CD4-positive, alpha-beta T cell treated with Interleukin-17A for 4 hours (primary cell): ENCODE results near the gene TIAL1.

Source experiments
- DNase-seq: peaks from one replicate; pipeline ENCODE4 v3.0.0-alpha.2; 2020; ENCODE audit warnings: mixed read lengths

The TIAL1 gene

GRCh38 chr10:119526621-119527592, 69.9 kb downstream of the TIAL1 start:
- no peak for DNase-seq

- DNase-seq, result no peak
Measured at GRCh38 chr10:119526149-119526548, 70.6 kb downstream of the TIAL1 start.

GRCh38 chr10:119525116-119525515, 71.6 kb downstream of the TIAL1 start:
- no peak for DNase-seq

GRCh38 chr10:119524720-119525070, 72.1 kb downstream of the TIAL1 start:
- no peak for DNase-seq

- no peak for DNase-seq
Measured at GRCh38 chr10:119523895-119524719, 72.7 kb downstream of the TIAL1 start.
